ENCODE results near the gene KLK5. TPM values are rescaled to one million over a fixed set of nuclear protein-coding genes. Genes with fewer than 3 reads are reported as not detected.

KLK5 gene
- total and polyA plus RNA-seq, 2 donors (not counting 1 experiment from before 2014, with no cell fraction given) = not detected

DNA sequence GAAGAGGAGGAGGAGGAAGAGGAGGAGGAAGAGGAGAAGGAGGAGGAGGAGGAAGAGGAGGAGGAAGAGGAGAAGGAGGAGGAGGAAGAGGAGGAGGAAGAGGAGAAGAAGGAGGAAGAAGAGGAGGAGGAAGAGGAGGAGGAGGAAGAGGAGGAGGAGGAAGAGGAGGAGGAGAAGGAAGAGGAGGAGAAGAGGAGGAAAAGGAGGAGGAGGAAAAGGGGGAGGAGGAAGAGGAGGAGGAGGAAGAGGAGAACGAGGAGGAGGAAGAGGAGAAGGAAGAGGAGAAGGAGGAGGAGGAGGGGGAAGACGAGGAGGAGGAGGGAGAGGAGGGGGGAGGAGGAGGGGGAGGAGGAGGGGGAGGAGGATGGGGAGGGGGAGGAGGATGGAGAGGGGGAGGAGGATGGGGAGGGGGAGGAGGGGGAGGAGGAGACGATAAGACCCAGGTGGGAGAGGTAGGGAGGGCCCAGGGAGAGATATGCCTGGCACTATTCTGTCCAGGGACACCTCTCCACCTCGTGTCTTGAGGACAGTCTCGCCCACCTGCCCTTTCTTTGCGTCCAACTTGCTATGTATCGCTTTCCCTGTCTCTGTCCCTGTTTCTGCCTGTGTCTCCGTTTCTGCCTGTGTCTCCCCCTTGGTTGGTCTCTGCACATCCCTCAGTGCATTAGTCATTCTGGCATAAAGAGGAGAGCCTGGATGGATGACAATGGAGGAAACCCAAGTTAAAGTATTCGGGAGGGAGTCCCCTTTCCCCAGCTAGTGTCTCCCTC lies 7.1 kb upstream of the KLK5 start:
- ChIA-PET CTCF (no interaction called here), POLR2A (no interaction called here)
- H3K79me2 ChIP-seq (ENCODE audit: control insufficient read depth, insufficient read depth, low read length) = no peaks in the 10 kb centered on the region
- DNase-seq (no peak), ATAC-seq (ENCODE audit: low read depth) (no peak)
- H3K27ac ChIP-seq (ENCODE audit: low read length in 2 of 2) = no peak overlapping the region
- H3K4me3 ChIP-seq (ENCODE audit: control extremely low read depth in 1 of 5, extremely low read depth in 1 of 5, insufficient read depth in 1 of 5, low read depth in 2 of 5, low read length in 4 of 5) = no peak overlapping the region
- H3K36me3 ChIP-seq (replicated peaks in 1 of 2; ENCODE audit: control extremely low read depth in 1 of 2, control insufficient read depth in 1 of 2, extremely low read depth in 1 of 2, insufficient read depth in 2 of 2, low read length in 1 of 2) = no peaks in the 10 kb centered on the region
- intact Hi-C loops (cut with micrococcal nuclease) = no loop called here
- peaks cover 28% of the 10 kb centered on the region for H3K27me3 Mint-ChIP-seq
- 84% methylated on average over 5 of the region's 9 CpGs for WGBS (ENCODE audit: insufficient coverage)
- H3K27me3 ChIP-seq (replicated peaks in 1 of 4; ENCODE audit: control extremely low read depth in 1 of 4, control insufficient read depth in 3 of 4, insufficient read depth in 4 of 4, low read length in 3 of 4) = peaks cover 0 to 2% (median 0%) of the 10 kb centered on the region in 4 experiments
- no peak overlapping the region for H2AFZ ChIP-seq (ENCODE audit: insufficient read depth, low read depth, low read length, poor library complexity, severe bottlenecking)
- H3K4me1 ChIP-seq (ENCODE audit: control insufficient read depth in 2 of 2, insufficient read depth in 2 of 2, low read length in 2 of 2) = no peaks in the 10 kb centered on the region
- H3K9ac ChIP-seq (ENCODE audit: low read length) = no peak overlapping the region
- no peak overlapping the region for H3K4me3 Mint-ChIP-seq
- no peak overlapping the region for H3K4me2 ChIP-seq (replicated peaks; ENCODE audit: low read depth, low read length, poor library complexity, severe bottlenecking)
- TF ChIP-seq, protein P1, sequence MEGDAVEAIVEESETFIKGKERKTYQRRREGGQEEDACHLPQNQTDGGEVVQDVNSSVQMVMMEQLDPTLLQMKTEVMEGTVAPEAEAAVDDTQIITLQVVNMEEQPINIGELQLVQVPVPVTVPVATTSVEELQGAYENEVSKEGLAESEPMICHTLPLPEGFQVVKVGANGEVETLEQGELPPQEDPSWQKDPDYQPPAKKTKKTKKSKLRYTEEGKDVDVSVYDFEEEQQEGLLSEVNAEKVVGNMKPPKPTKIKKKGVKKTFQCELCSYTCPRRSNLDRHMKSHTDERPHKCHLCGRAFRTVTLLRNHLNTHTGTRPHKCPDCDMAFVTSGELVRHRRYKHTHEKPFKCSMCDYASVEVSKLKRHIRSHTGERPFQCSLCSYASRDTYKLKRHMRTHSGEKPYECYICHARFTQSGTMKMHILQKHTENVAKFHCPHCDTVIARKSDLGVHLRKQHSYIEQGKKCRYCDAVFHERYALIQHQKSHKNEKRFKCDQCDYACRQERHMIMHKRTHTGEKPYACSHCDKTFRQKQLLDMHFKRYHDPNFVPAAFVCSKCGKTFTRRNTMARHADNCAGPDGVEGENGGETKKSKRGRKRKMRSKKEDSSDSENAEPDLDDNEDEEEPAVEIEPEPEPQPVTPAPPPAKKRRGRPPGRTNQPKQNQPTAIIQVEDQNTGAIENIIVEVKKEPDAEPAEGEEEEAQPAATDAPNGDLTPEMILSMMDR (IDR thresholded peaks at IDR 0.05) = no peak
- no peak for TF ChIP-seq EZH2 (IDR thresholded peaks at IDR 0.05; ENCODE audit: borderline replicate concordance, insufficient read depth, low read depth, low read length, poor library complexity, severe bottlenecking)
- peaks cover 0 to 13% (median 0%) of the 10 kb centered on the region in 3 donors for H3K9me3 ChIP-seq (ENCODE audit: control extremely low read depth in 1 of 3, control insufficient read depth in 2 of 3, insufficient read depth in 1 of 3, low read length in 2 of 3)
- H3K9me3 Mint-ChIP-seq (ENCODE audit: insufficient read depth) = peaks cover 3% of the 10 kb centered on the region
- no peaks in the 10 kb centered on the region for H3K4me1 Mint-ChIP-seq
- no peak overlapping the region for H3K27ac Mint-ChIP-seq
- H4K20me1 ChIP-seq (ENCODE audit: control insufficient read depth, insufficient read depth, low read length, poor library complexity, severe bottlenecking) = no peaks in the 10 kb centered on the region

DNA sequence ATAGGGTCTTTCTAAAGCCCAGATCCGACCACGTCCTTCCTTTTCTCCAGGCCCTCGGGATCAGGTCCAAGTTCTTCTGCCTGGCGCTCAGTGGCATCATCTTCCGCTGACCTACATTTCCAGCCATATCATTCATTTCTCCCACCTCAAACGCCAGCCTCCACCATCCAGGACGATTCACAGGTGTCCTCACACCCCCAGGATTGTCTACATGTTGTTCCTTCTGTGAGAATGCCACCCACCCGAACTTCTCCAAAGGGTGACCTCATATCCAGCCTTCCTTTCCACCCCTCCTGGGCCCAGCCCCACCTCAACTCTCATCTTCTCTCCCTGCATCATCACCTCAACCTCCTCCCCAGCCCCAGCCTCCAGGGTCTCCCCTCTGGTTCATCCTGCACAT lies 4.7 kb upstream of the KLK5 start:
- no peaks in the 10 kb centered on the region for H3K4me1 Mint-ChIP-seq
- peaks cover 3% of the 10 kb centered on the region for H3K9me3 Mint-ChIP-seq (ENCODE audit: insufficient read depth)
- Histone ChIP-seq H4K20me1 (ENCODE audit: control insufficient read depth, insufficient read depth, low read length, poor library complexity, severe bottlenecking) (no peaks in the 10 kb centered on the region), H3K27me3 (replicated peaks in 1 of 4; ENCODE audit: control extremely low read depth in 1 of 4, control insufficient read depth in 3 of 4, insufficient read depth in 4 of 4, low read length in 3 of 4) (peaks cover 0 to 2% (median 0%) of the 10 kb centered on the region in 4 experiments), H3K36me3 (replicated peaks in 1 of 2; ENCODE audit: control extremely low read depth in 1 of 2, control insufficient read depth in 1 of 2, extremely low read depth in 1 of 2, insufficient read depth in 2 of 2, low read length in 1 of 2) (no peaks in the 10 kb centered on the region), H3K9me3 (ENCODE audit: control extremely low read depth in 1 of 3, control insufficient read depth in 2 of 3, insufficient read depth in 1 of 3, low read length in 2 of 3) (peaks cover 0 to 7% (median 0%) of the 10 kb centered on the region in 3 donors), H3K79me2 (ENCODE audit: control insufficient read depth, insufficient read depth, low read length) (no peaks in the 10 kb centered on the region), H3K9ac (ENCODE audit: low read length) (no peak overlapping the region), H3K4me2 (replicated peaks; ENCODE audit: low read depth, low read length, poor library complexity, severe bottlenecking) (no peak overlapping the region), H2AFZ (ENCODE audit: insufficient read depth, low read depth, low read length, poor library complexity, severe bottlenecking) (no peak overlapping the region), H3K4me3 (ENCODE audit: control extremely low read depth in 1 of 5, extremely low read depth in 1 of 5, insufficient read depth in 1 of 5, low read depth in 2 of 5, low read length in 4 of 5) (no peak overlapping the region), H3K4me1 (ENCODE audit: control insufficient read depth in 2 of 2, insufficient read depth in 2 of 2, low read length in 2 of 2) (no peaks in the 10 kb centered on the region), H3K27ac (ENCODE audit: low read length in 2 of 2) (no peak overlapping the region)
- ChIA-PET POLR2A (no interaction called here), CTCF (no interaction called here)
- no peak for ATAC-seq (ENCODE audit: low read depth)
- TF ChIP-seq EZH2 (IDR thresholded peaks at IDR 0.05; ENCODE audit: borderline replicate concordance, insufficient read depth, low read depth, low read length, poor library complexity, severe bottlenecking) = no peak
- TF ChIP-seq, protein P1 (IDR thresholded peaks at IDR 0.05) = no peak
- peaks cover 31% of the 10 kb centered on the region for H3K27me3 Mint-ChIP-seq
- no peak overlapping the region for H3K27ac Mint-ChIP-seq
- intact Hi-C loops (cut with micrococcal nuclease) = no loop called here
- DNase-seq = no peak
- H3K4me3 Mint-ChIP-seq = no peak overlapping the region
- WGBS (ENCODE audit: insufficient coverage) = 65% methylated on average over 8 of the region's 8 CpGs
